MCF 10A (cell line): ENCODE results near the gene VILL. TPM values are rescaled to one million over a fixed set of nuclear protein-coding genes. Genes with fewer than 3 reads are reported as not detected.

ENCODE experiments used
- BruUV-seq: library from RNA; stranded (reverse); fragments of 400-500 nt; replicated peaks from 2 replicates; lab custom pipeline; 2021; lab: Mats Ljungman, UMichigan
- CTCF ChIA-PET: fragments of 300-600 bp; sonication (Branson Sonifier 250); formaldehyde crosslinking; extraction: SDS; loops from one replicate; lab custom pipeline; 2021; ENCODE audit warnings: antibody characterized with exemption, inconsistent platforms; lab: Yijun Ruan, JAX
- POLR2A ChIA-PET: fragments of 300-600, 350-650 bp; sonication (Branson Sonifier 250); formaldehyde crosslinking; extraction: SDS; loops from one replicate; lab custom pipeline; 2020; ENCODE audit warnings: antibody characterized with exemption, inconsistent platforms; lab: Yijun Ruan, JAX
- DNase-seq: peaks from one replicate; pipeline ENCODE4 v3.0.0-alpha.2; 2018; ENCODE audit not compliant: unreplicated experiment
- H3K27ac Mint-ChIP-seq: one replicate; pipeline ENCODE4 v1.8.0; 2022; ENCODE audit warnings: mild to moderate bottlenecking, low read depth, mixed read lengths; ENCODE audit not compliant: unreplicated experiment
- H3K27me3 Mint-ChIP-seq: one replicate; pipeline ENCODE4 v1.8.0; 2022; ENCODE audit warnings: mixed read lengths; ENCODE audit not compliant: insufficient read depth, unreplicated experiment
- H3K36me3 Mint-ChIP-seq: one replicate; pipeline ENCODE4 v1.8.0; 2022; ENCODE audit warnings: mild to moderate bottlenecking, moderate library complexity, mixed read lengths; ENCODE audit not compliant: insufficient read depth, unreplicated experiment
- H3K4me1 Mint-ChIP-seq: one replicate; pipeline ENCODE4 v1.8.0; 2022; ENCODE audit warnings: mixed read lengths; ENCODE audit not compliant: insufficient read depth, unreplicated experiment
- H3K4me3 Mint-ChIP-seq: one replicate; pipeline ENCODE4 v1.8.0; 2022; ENCODE audit warnings: mild to moderate bottlenecking, moderate library complexity, mixed read lengths; ENCODE audit not compliant: unreplicated experiment
- H3K9me3 Mint-ChIP-seq: one replicate; pipeline ENCODE4 v1.8.0; 2022; ENCODE audit warnings: mixed read lengths; ENCODE audit not compliant: unreplicated experiment
- intact Hi-C: fragments of 100-400 bp; cut with micrococcal nuclease; formaldehyde crosslinking; loops from 2 replicates; pipeline ENCODE4 v1.14.1; 2022
- total RNA-seq: library from RNA; stranded (reverse); gene quantifications from 2 replicates; pipeline ENCODE4 v1.2.3, GENCODE V29; 2022
- TF ChIP-seq, protein P1 (sequence below): fragments of 200-600 bp; IDR thresholded peaks from one replicate; pipeline ENCODE4 v1.8.0; 2022; ENCODE audit warnings: antibody characterized with exemption, mild to moderate bottlenecking; ENCODE audit not compliant: unreplicated experiment

VILL gene
- total RNA-seq, 1 experiment from 2014 or later = not detected

DNA sequence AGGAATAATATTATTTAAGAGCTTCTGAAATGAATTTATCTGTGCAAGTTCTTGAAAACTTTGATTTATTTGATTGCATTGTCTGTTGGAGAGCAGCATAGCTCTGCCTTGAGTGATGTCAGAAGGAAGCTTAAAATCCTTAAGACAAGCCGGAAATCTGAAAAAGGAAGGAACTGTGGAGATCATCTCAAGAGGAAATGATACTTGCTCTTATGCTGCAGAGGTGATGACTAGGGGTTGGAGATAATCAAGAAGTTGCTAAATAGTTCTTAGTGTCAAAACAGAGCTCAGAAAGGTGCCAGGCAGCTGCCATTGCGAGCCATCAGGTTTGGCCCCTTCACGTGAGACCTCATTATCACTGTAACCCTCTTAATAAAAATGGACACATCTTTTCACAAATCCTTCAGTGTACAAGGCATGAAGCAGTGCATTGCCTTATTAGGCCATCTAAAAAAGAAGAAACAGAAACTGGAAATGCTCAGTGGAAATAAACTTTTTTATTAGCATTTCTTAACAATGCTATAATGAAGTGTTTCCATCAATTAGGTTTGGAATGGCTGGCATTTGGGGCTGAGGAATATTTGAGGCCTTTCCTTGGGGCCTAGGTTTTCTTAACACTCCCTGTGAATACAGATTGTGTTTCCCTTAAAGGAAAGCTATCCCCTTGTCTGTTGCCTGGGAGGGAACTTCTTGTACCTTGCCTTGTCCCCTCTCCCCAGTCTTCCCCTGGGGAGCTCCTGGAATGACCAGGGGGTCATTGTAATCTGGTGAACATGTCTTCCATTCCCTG lies 34.5 kb upstream of the VILL start:
- Mint-ChIP-seq H3K4me1 (no peaks in the 10 kb centered on the region), H3K27ac (no peak overlapping the region), H3K4me3 (no peak overlapping the region), H3K9me3 (peaks cover 11% of the 10 kb centered on the region), H3K36me3 (peaks cover 53% of the 10 kb centered on the region), H3K27me3 (no peaks in the 10 kb centered on the region)
- TF ChIP-seq, protein P1, sequence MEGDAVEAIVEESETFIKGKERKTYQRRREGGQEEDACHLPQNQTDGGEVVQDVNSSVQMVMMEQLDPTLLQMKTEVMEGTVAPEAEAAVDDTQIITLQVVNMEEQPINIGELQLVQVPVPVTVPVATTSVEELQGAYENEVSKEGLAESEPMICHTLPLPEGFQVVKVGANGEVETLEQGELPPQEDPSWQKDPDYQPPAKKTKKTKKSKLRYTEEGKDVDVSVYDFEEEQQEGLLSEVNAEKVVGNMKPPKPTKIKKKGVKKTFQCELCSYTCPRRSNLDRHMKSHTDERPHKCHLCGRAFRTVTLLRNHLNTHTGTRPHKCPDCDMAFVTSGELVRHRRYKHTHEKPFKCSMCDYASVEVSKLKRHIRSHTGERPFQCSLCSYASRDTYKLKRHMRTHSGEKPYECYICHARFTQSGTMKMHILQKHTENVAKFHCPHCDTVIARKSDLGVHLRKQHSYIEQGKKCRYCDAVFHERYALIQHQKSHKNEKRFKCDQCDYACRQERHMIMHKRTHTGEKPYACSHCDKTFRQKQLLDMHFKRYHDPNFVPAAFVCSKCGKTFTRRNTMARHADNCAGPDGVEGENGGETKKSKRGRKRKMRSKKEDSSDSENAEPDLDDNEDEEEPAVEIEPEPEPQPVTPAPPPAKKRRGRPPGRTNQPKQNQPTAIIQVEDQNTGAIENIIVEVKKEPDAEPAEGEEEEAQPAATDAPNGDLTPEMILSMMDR = no peak
- BruUV-seq = no TSS peak
- no peak for DNase-seq
- intact Hi-C loops = no loop called here
- CTCF ChIA-PET = interaction anchor here (1.2 to 10.3 kb wide), 5 partner anchors 12 to 101 kb away, joined by 3 to 81 read pairs (median 5); no protein-coding TSS in a partner anchor
- POLR2A ChIA-PET = interaction anchor here (0.6 to 1.5 kb wide), 2 partner anchors 18 to 56 kb away, joined by 3 to 4 read pairs; no protein-coding TSS in a partner anchor

DNA sequence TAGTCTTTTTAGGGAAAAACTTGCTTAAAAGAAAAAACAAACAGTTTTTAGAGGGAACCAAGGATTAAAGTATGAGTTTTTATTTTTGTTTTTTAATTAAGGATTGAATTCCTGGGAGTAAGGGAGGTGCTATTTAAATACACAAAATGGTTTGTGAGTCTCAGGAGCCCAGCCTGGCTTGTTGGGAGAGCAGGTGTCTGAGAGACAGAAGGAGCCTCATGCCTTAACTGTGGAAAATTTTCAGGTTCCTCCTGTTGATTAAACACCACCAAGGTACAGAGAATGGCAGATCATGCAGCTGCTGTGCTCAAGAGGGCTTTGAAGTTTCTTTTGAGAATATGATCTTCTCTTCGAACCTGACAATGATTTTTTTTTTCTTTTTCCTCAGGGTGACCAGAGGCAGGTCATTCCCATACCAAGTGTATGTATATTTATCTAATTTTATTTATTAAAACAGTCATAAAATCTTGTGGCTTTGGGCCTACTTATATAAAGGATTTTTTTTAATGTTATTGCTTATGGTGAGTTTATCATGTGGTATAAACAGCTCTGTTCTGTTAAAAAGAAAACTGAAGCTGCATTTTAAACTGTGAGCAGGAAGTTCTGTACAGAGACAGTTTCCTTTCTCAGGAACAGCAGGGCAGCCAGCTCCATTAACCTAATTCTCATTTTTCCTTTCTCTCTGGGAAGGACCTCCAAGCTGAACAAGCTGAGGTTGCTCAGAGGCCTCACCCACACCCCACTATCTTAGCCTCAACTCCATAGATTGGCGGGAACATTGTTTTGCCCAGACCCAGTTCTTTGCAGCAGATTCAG lies 33.7 kb upstream of the VILL start:
- peaks cover 50% of the 10 kb centered on the region for H3K36me3 Mint-ChIP-seq
- no peak for DNase-seq
- no peaks in the 10 kb centered on the region for H3K27me3 Mint-ChIP-seq
- BruUV-seq = no TSS peak
- H3K4me1 Mint-ChIP-seq = no peaks in the 10 kb centered on the region
- H3K4me3 Mint-ChIP-seq = no peak overlapping the region
- POLR2A ChIA-PET = interaction anchor here (0.5 to 1.1 kb wide), 3 partner anchors 10 to 117 kb away, joined by 3 read pairs; no protein-coding TSS in a partner anchor
- intact Hi-C loops = no loop called here
- peaks cover 7% of the 10 kb centered on the region for H3K9me3 Mint-ChIP-seq
- TF ChIP-seq, protein P1 = no peak
- peak overlapping the region; percentile 46 for H3K27ac Mint-ChIP-seq
- CTCF ChIA-PET = interaction anchor here (0.7 to 10.3 kb wide), 6 partner anchors 11 to 102 kb away, joined by 3 to 81 read pairs (median 10); no protein-coding TSS in a partner anchor

DNA sequence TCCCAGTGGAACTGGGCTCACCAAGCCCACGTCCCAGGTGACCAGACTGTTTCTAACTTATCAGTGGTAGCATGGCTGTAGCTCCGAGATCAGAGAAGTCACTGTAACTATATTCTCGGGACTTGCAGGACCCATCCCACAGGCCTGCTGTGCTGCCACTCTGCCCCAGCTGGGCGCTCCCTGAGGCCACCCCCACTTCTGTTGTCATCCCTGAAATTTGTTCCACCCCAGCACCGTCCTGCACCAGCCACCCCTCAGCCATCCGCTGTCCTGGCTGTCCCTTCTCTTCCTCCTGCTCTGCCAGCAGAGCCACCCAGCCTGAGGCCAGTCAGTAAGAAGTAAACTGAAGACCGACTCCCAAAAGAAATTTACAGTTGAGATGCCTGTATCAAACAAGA lies 33.0 kb upstream of the VILL start:
- DNase-seq = no peak
- no peaks in the 10 kb centered on the region for H3K27me3 Mint-ChIP-seq
- TF ChIP-seq, protein P1 = no peak
- POLR2A ChIA-PET = interaction anchor here (0.5 to 1.1 kb wide), 2 partner anchors 10 to 118 kb away, joined by 3 read pairs; no protein-coding TSS in a partner anchor
- CTCF ChIA-PET = interaction anchor here (0.7 to 10.3 kb wide), 5 partner anchors 10 to 102 kb away, joined by 3 to 81 read pairs (median 16); no protein-coding TSS in a partner anchor
- peaks cover 48% of the 10 kb centered on the region for H3K36me3 Mint-ChIP-seq
- intact Hi-C loops = no loop called here
- peak overlapping the region; percentile 46 for H3K27ac Mint-ChIP-seq
- BruUV-seq = no TSS peak
- peaks cover under 1% of the 10 kb centered on the region for H3K9me3 Mint-ChIP-seq
- no peak overlapping the region for H3K4me3 Mint-ChIP-seq
- H3K4me1 Mint-ChIP-seq = no peaks in the 10 kb centered on the region
